ENCODE results near the gene OSBPL3.
A peak's percentile ranks its signal among the peaks of the same experiment; 100 is the strongest.

OSBPL3 gene

GRCh38 chr7:24769014-24769830 is 210.8 kb downstream of the OSBPL3 start:
- no peak overlapping the region for H3K4me3 ChIP-seq (ENCODE audit: low read depth, low read length)
- DNase-seq (ENCODE audit: low read depth): peak; percentile 48
- TF ChIP-seq CTCF (IDR thresholded peaks at IDR 0.05; ENCODE audit: insufficient read depth, low read depth, low read length, missing control alignments): no peak

GRCh38 chr7:24767878-24768569 is 212.0 kb downstream of the OSBPL3 start:
- DNase-seq (ENCODE audit: low read depth): no peak
- no peak for TF ChIP-seq CTCF (IDR thresholded peaks at IDR 0.05; ENCODE audit: insufficient read depth, low read depth, low read length, missing control alignments)
- H3K4me3 ChIP-seq (ENCODE audit: low read depth, low read length): no peak overlapping the region

GRCh38 chr7:24764972-24765744 is 214.8 kb downstream of the OSBPL3 start:
- TF ChIP-seq CTCF (IDR thresholded peaks at IDR 0.05; ENCODE audit: insufficient read depth, low read depth, low read length, missing control alignments): no peak
- no peak for DNase-seq (ENCODE audit: low read depth)
- H3K4me3 ChIP-seq (ENCODE audit: low read depth, low read length): no peak overlapping the region

GRCh38 chr7:24764011-24764410 is 216.0 kb downstream of the OSBPL3 start:
- no peak for TF ChIP-seq CTCF (IDR thresholded peaks at IDR 0.05; ENCODE audit: insufficient read depth, low read depth, low read length, missing control alignments)
- no peak overlapping the region for H3K4me3 ChIP-seq (ENCODE audit: low read depth, low read length)
- no peak for DNase-seq (ENCODE audit: low read depth)

- no peak for DNase-seq (ENCODE audit: low read depth)
- H3K4me3 ChIP-seq (ENCODE audit: low read depth, low read length): no peak overlapping the region
- TF ChIP-seq CTCF (IDR thresholded peaks at IDR 0.05; ENCODE audit: insufficient read depth, low read depth, low read length, missing control alignments): no peak
These were observed 216.6 kb downstream of the OSBPL3 start for GRCh38 chr7:24763303-24763901.

- TF ChIP-seq CTCF (IDR thresholded peaks at IDR 0.05; ENCODE audit: insufficient read depth, low read depth, low read length, missing control alignments): no peak
- no peak overlapping the region for H3K4me3 ChIP-seq (ENCODE audit: low read depth, low read length)
- DNase-seq (ENCODE audit: low read depth): no peak
These were observed 217.2 kb downstream of the OSBPL3 start for GRCh38 chr7:24762771-24763170.
